SU-DHL-6 (cell line): ENCODE measurements around the gene TBC1D22A.

Experiments used
- CTCF ChIP-seq: fragments of 200-600 bp; sonication (generic); IDR thresholded peaks from one replicate; pipeline ENCODE4 v1.5.1; 2017; ENCODE audit warnings: antibody characterized with exemption, mild to moderate bottlenecking, low read length, moderate library complexity; ENCODE audit not compliant: insufficient read depth, poor library complexity, severe bottlenecking
- EZH2phosphoT487 ChIP-seq: fragments of 200-600 bp; sonication (generic), shearing (Covaris generic); conservative IDR thresholded peaks from 2 replicates; pipeline ENCODE4 v1.6.1; 2018; ENCODE audit warnings: mild to moderate bottlenecking, antibody characterized with exemption, low read length, moderate library complexity, mixed read lengths

GRCh38 chr22:46934746-46935491, 172.5 kb downstream of the TBC1D22A start:
- TF ChIP-seq CTCF (no peak), EZH2phosphoT487 (no peak)
